Measurements from ENCODE around the gene AGAP2.

DNA sequence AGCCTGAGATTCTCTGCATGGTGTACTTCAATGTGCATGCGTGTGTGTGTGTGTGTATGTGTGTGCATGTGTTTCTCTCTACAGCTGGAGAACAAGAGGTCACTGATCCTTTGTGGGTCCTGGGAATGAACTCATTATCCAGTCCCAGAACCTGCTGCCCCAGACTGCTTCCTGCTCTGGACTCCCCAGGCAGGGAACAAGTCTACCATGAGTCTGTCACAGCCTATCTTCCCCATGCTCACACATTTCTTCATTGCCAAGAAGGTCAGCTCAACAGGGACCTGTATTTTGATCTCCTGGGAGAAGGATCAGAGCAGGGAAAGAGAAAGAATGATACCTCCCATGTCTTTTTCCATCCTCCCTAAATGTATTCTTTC lies 2.9 kb upstream of the AGAP2 start:
- TF ChIP-seq POLR2A (IDR thresholded peaks at IDR 0.05), result no peak
- TF ChIP-seq, protein P1, sequence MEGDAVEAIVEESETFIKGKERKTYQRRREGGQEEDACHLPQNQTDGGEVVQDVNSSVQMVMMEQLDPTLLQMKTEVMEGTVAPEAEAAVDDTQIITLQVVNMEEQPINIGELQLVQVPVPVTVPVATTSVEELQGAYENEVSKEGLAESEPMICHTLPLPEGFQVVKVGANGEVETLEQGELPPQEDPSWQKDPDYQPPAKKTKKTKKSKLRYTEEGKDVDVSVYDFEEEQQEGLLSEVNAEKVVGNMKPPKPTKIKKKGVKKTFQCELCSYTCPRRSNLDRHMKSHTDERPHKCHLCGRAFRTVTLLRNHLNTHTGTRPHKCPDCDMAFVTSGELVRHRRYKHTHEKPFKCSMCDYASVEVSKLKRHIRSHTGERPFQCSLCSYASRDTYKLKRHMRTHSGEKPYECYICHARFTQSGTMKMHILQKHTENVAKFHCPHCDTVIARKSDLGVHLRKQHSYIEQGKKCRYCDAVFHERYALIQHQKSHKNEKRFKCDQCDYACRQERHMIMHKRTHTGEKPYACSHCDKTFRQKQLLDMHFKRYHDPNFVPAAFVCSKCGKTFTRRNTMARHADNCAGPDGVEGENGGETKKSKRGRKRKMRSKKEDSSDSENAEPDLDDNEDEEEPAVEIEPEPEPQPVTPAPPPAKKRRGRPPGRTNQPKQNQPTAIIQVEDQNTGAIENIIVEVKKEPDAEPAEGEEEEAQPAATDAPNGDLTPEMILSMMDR (IDR thresholded peaks at IDR 0.05), result no peak

All from tibial nerve (tissue), 3 donors.